ENCODE data around the gene CEACAM3. TPM values are rescaled to one million over a fixed set of nuclear protein-coding genes. Genes with fewer than 3 reads are reported as not detected.
A peak's percentile ranks its signal among the peaks of the same experiment; 100 is the strongest.

The CEACAM3 gene
- total RNA-seq, 1 donor from 2014 or later: not detected

GRCh38 chr19:41801792-41802211, 5.4 kb downstream of the CEACAM3 start:
- Mint-ChIP-seq H3K36me3 (ENCODE audit: low read depth) (no peaks in the 10 kb centered on the region), H3K4me3 (no peak overlapping the region), H3K4me1 (peaks cover 27% of the 10 kb centered on the region), H3K27me3 (peaks cover 4% of the 10 kb centered on the region), H3K9me3 (no peaks in the 10 kb centered on the region), H3K27ac (no peak overlapping the region)
- intact Hi-C loops (cut with micrococcal nuclease): no loop called here
- DNase-seq: no peak

- Mint-ChIP-seq H3K27me3 (peaks cover 1% of the 10 kb centered on the region), H3K27ac (no peak overlapping the region), H3K36me3 (ENCODE audit: low read depth) (no peaks in the 10 kb centered on the region), H3K4me3 (no peak overlapping the region), H3K4me1 (peaks cover 27% of the 10 kb centered on the region), H3K9me3 (no peaks in the 10 kb centered on the region)
- intact Hi-C loops (cut with micrococcal nuclease): no loop called here
- DNase-seq: no peak
Measured at GRCh38 chr19:41802770-41803169, 6.4 kb downstream of the CEACAM3 start.

DNA sequence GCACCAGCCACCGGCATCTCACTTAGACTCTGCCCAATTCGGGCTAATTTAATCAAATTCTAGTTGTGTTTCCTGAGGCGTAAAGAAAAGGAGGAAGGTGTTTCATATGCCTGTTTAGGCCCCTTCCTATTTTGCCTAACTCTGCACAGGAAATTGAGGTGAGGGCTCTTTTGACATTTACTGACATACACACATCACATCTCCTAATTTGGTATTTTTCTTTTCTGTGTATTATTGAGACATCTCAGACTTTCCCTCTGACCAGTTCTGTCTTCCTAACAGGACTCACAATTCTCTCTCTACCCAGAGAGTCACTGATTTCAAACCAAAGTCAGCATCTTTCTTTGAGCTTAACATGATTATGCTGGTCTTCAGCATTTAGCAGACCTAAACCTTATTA, 7.9 kb downstream of the CEACAM3 start:
- Mint-ChIP-seq H3K9me3 (no peaks in the 10 kb centered on the region), H3K4me3 (peak overlapping the region; percentile 22), H3K36me3 (ENCODE audit: low read depth) (no peaks in the 10 kb centered on the region), H3K27me3 (no peaks in the 10 kb centered on the region), H3K27ac (peak overlapping the region; percentile 49), H3K4me1 (peaks cover 27% of the 10 kb centered on the region)
- intact Hi-C loops (cut with micrococcal nuclease): no loop called here
- no peak for DNase-seq

GRCh38 chr19:41807176-41807575, 10.8 kb downstream of the CEACAM3 start:
- H3K4me1 Mint-ChIP-seq: peaks cover 23% of the 10 kb centered on the region

DNA sequence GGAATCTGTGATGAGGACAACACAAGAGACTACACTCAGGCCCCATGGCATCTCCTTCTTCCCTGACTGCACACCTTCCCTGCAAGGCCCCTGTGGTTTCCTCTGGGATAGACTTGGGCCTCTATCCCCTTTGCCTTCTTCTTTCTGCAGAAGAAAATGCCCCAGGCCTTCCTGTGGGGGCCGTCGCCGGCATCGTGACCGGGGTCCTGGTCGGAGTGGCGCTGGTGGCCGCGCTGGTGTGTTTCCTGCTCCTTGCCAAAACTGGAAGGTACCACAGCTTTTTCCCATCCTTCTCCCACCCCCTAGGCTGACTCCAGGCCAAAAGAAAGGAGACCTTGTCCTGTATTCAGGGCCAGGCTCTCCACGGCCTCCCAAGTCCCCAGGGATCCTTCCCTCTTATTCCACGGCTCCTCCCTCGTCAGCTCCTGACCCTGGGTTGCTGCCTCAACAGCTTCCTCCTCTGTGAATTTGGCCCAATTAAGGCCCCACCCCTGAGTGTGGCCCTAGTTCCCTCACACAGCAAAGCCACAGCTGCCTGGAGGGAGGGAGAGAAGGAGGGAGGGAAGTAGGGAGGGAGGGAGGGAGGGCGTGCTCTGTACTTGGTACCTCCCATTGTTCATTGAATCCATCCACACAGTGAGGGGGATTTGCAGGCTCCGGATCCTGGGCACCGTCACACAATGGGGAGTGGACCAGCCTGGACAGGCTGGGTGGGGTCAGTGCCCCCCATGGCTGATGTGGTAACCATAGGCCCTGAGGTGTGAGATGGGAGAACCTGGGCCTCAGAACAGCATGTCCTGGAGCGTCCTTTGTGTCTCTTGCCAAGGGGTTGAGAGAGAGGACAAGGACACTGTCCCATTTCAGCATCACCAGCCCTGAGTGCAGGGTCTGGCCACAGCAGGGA, 12.5 kb downstream of the CEACAM3 start:
- no peaks in the 10 kb centered on the region for H3K27me3 Mint-ChIP-seq
- H3K36me3 Mint-ChIP-seq (ENCODE audit: low read depth): no peaks in the 10 kb centered on the region
- DNase-seq: no peak
- intact Hi-C loops (cut with micrococcal nuclease): no loop called here
- H3K4me3 Mint-ChIP-seq: no peak overlapping the region
- H3K27ac Mint-ChIP-seq: no peak overlapping the region
- peaks cover 16% of the 10 kb centered on the region for H3K4me1 Mint-ChIP-seq
- H3K9me3 Mint-ChIP-seq: no peaks in the 10 kb centered on the region

More at GRCh38 chr19:41807176-41807575, 10.8 kb downstream of the CEACAM3 start:
- Mint-ChIP-seq H3K4me3 (no peak overlapping the region), H3K9me3 (no peaks in the 10 kb centered on the region), H3K36me3 (ENCODE audit: low read depth) (no peaks in the 10 kb centered on the region), H3K27ac (no peak overlapping the region), H3K27me3 (no peaks in the 10 kb centered on the region)
- DNase-seq: no peak
- intact Hi-C loops (cut with micrococcal nuclease): no loop called here

DNA sequence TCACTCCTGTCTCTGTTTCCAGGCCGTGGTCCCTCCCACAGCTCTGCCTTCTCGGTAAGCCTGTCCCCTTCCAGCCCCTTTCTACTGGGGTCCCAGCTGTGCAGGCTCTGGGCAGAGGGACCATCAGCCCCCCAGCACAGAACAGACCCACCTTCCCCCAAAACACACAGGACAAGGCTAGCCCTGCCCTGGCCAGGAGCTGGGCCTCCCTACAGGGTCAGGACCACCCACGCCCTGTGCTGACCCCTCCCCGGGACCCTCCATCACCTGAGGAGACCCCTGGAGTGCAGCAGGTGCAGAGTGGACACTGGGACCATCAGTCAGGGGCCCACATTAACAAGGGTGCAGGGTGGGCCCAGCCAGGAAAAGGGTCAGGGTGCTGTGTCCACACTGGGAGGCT, 13.9 kb downstream of the CEACAM3 start:
- intact Hi-C loops (cut with micrococcal nuclease): no loop called here
- Mint-ChIP-seq H3K27ac (no peak overlapping the region), H3K4me1 (peaks cover 14% of the 10 kb centered on the region), H3K36me3 (ENCODE audit: low read depth) (no peaks in the 10 kb centered on the region), H3K4me3 (no peak overlapping the region), H3K27me3 (no peaks in the 10 kb centered on the region), H3K9me3 (no peaks in the 10 kb centered on the region)
- DNase-seq: no peak

- Mint-ChIP-seq H3K4me3 (no peak overlapping the region), H3K27me3 (no peaks in the 10 kb centered on the region), H3K27ac (no peak overlapping the region), H3K4me1 (peaks cover 8% of the 10 kb centered on the region), H3K9me3 (no peaks in the 10 kb centered on the region), H3K36me3 (ENCODE audit: low read depth) (no peaks in the 10 kb centered on the region)
- no peak for DNase-seq
- intact Hi-C loops (cut with micrococcal nuclease): no loop called here
Measured at GRCh38 chr19:41811036-41811435, 14.6 kb downstream of the CEACAM3 start.

- H3K9me3 Mint-ChIP-seq: no peaks in the 10 kb centered on the region
- no peak overlapping the region for H3K27ac Mint-ChIP-seq
- DNase-seq: no peak
- H3K4me1 Mint-ChIP-seq: peaks cover 8% of the 10 kb centered on the region
- no peak overlapping the region for H3K4me3 Mint-ChIP-seq
- intact Hi-C loops (cut with micrococcal nuclease): no loop called here
- no peaks in the 10 kb centered on the region for H3K36me3 Mint-ChIP-seq (ENCODE audit: low read depth)
- H3K27me3 Mint-ChIP-seq: no peaks in the 10 kb centered on the region
Measured at GRCh38 chr19:41811981-41812380, 15.6 kb downstream of the CEACAM3 start.

DNA sequence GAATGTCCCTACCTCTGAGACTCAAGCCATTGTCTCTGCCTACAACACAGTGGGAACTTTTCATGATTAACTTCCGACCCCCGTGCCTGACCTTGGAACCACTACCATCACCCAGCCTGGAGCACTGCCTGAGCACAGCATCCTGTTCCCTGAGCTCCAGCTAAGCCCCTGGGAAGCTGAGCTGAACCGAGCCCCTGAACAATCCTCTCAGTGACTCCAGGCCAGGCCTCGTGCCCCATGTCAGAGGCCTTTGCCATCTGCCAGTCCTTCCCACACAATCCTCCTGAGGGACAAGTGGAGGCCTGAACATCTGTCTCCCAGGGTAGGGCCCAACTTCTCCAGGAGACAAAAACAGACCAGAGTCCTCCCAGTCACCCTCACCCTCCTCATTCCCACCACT, 17.5 kb downstream of the CEACAM3 start:
- intact Hi-C loops (cut with micrococcal nuclease): no loop called here

GRCh38 chr19:41815301-41815700, 18.9 kb downstream of the CEACAM3 start:
- Mint-ChIP-seq H3K4me1 (peaks cover 8% of the 10 kb centered on the region), H3K27me3 (peaks cover 8% of the 10 kb centered on the region), H3K4me3 (no peak overlapping the region), H3K9me3 (no peaks in the 10 kb centered on the region), H3K27ac (no peak overlapping the region), H3K36me3 (ENCODE audit: low read depth) (no peaks in the 10 kb centered on the region)
- intact Hi-C loops (cut with micrococcal nuclease): no loop called here
- no peak for DNase-seq

More for the DNA sequence above, 17.5 kb downstream of the CEACAM3 start:
- Mint-ChIP-seq H3K27ac (no peak overlapping the region), H3K4me1 (peaks cover 8% of the 10 kb centered on the region), H3K4me3 (no peak overlapping the region), H3K36me3 (ENCODE audit: low read depth) (no peaks in the 10 kb centered on the region), H3K27me3 (peaks cover 8% of the 10 kb centered on the region), H3K9me3 (no peaks in the 10 kb centered on the region)
- no peak for DNase-seq

- H3K27ac Mint-ChIP-seq: no peak overlapping the region
- DNase-seq: no peak
- H3K9me3 Mint-ChIP-seq: no peaks in the 10 kb centered on the region
- intact Hi-C loops (cut with micrococcal nuclease): no loop called here
- no peaks in the 10 kb centered on the region for H3K36me3 Mint-ChIP-seq (ENCODE audit: low read depth)
- peaks cover 19% of the 10 kb centered on the region for H3K27me3 Mint-ChIP-seq
- peaks cover 8% of the 10 kb centered on the region for H3K4me1 Mint-ChIP-seq
- H3K4me3 Mint-ChIP-seq: no peak overlapping the region
Measured at GRCh38 chr19:41816761-41817160, 20.4 kb downstream of the CEACAM3 start.

- Mint-ChIP-seq H3K27ac (no peak overlapping the region), H3K4me1 (no peaks in the 10 kb centered on the region), H3K27me3 (peaks cover 35% of the 10 kb centered on the region), H3K9me3 (no peaks in the 10 kb centered on the region), H3K4me3 (no peak overlapping the region), H3K36me3 (ENCODE audit: low read depth) (no peaks in the 10 kb centered on the region)
- peak; percentile 90 for DNase-seq
- intact Hi-C loops (cut with micrococcal nuclease): loop anchor here (1.0 to 2.0 kb wide), 2 partner anchors 28 to 68 kb away; no protein-coding TSS in a partner anchor
Measured at GRCh38 chr19:41821003-41821735, 24.8 kb downstream of the CEACAM3 start.

- H3K27ac Mint-ChIP-seq: no peak overlapping the region
- intact Hi-C loops (cut with micrococcal nuclease): loop anchor here (5.0 kb wide), 1 partner anchor 46 kb away; no protein-coding TSS in a partner anchor
- H3K4me1 Mint-ChIP-seq: no peaks in the 10 kb centered on the region
- H3K4me3 Mint-ChIP-seq: no peak overlapping the region
- H3K9me3 Mint-ChIP-seq: no peaks in the 10 kb centered on the region
- H3K27me3 Mint-ChIP-seq: peaks cover 33% of the 10 kb centered on the region
- no peak for DNase-seq
- H3K36me3 Mint-ChIP-seq (ENCODE audit: low read depth): no peaks in the 10 kb centered on the region
Measured at GRCh38 chr19:41837981-41838708, 41.8 kb downstream of the CEACAM3 start.
